Suprapubic skin (tissue), 4 donors: ENCODE data around the gene KRT9. TPM values are rescaled to one million over a fixed set of nuclear protein-coding genes. Genes with fewer than 3 reads are reported as not detected.

Experiments
- DNase-seq, 2 donors: peaks; one replicate each; pipeline ENCODE4 v3.0.0-alpha.2; 2019; ENCODE audit warnings: low spot score in 2 of 2
- H3K27ac ChIP-seq: fragments of 200-600 bp; sonication (generic); one replicate; pipeline ENCODE4 v1.5.1; 2019
- H3K27me3 ChIP-seq: fragments of 200-600 bp; sonication (generic); one replicate; pipeline ENCODE4 v1.5.1; 2019
- H3K36me3 ChIP-seq: fragments of 200-600 bp; sonication (generic); one replicate; pipeline ENCODE4 v1.5.1; 2019
- H3K4me1 ChIP-seq: fragments of 200-600 bp; sonication (generic); one replicate; pipeline ENCODE4 v1.5.1; 2019
- H3K4me3 ChIP-seq: fragments of 200-600 bp; sonication (generic); one replicate; pipeline ENCODE4 v1.5.1; 2019; ENCODE audit warnings: mild to moderate bottlenecking
- H3K9me3 ChIP-seq: fragments of 200-600 bp; sonication (generic); one replicate; pipeline ENCODE4 v1.5.1; 2019
- EP300 ChIP-seq: sonication (generic); formaldehyde crosslinking; IDR thresholded peaks from one replicate; pipeline ENCODE4 v1.6.1; 2017; ENCODE audit warnings: antibody characterized with exemption
- POLR2A ChIP-seq, 2 donors: fragments of 450-650 bp; IDR thresholded peaks; one replicate each; pipeline ENCODE4 v1.6.1; 2017; ENCODE audit warnings: antibody characterized with exemption in 2 of 2, mild to moderate bottlenecking in 2 of 2, moderate library complexity in 2 of 2
- POLR2AphosphoS5 ChIP-seq, 3 donors: sonication (generic); formaldehyde crosslinking; IDR thresholded peaks; one replicate each; pipeline ENCODE4 v1.6.1; 2017; ENCODE audit warnings: antibody characterized with exemption in 3 of 3
- WGBS: methylation state at CpG from one replicate; pipeline ENCODE4 v1.1.5; 2018; 5-methylcytosine and 5-hydroxymethylcytosine counted together
- total RNA-seq, 4 donors: library from RNA; depleted of rRNA; stranded (reverse); fragments of >200 nt; gene quantifications; one replicate each; pipeline ENCODE4 v1.1.0, GENCODE V29; 2016
- TF ChIP-seq, protein P1 (sequence below), 2 donors: fragments of 200-600 bp in 1 of 2; fragments of 450-650 bp in 1 of 2; sonication (generic) in 1 of 2; IDR thresholded peaks; one replicate each; pipeline ENCODE4 v1.5.1; 2016 to 2019; ENCODE audit warnings: antibody characterized with exemption in 2 of 2, mild to moderate bottlenecking in 1 of 2, moderate library complexity in 1 of 2

KRT9 gene
- total RNA-seq, 4 donors from 2014 or later, result 0.68 to 1.6 (median 0.82) TPM

DNA sequence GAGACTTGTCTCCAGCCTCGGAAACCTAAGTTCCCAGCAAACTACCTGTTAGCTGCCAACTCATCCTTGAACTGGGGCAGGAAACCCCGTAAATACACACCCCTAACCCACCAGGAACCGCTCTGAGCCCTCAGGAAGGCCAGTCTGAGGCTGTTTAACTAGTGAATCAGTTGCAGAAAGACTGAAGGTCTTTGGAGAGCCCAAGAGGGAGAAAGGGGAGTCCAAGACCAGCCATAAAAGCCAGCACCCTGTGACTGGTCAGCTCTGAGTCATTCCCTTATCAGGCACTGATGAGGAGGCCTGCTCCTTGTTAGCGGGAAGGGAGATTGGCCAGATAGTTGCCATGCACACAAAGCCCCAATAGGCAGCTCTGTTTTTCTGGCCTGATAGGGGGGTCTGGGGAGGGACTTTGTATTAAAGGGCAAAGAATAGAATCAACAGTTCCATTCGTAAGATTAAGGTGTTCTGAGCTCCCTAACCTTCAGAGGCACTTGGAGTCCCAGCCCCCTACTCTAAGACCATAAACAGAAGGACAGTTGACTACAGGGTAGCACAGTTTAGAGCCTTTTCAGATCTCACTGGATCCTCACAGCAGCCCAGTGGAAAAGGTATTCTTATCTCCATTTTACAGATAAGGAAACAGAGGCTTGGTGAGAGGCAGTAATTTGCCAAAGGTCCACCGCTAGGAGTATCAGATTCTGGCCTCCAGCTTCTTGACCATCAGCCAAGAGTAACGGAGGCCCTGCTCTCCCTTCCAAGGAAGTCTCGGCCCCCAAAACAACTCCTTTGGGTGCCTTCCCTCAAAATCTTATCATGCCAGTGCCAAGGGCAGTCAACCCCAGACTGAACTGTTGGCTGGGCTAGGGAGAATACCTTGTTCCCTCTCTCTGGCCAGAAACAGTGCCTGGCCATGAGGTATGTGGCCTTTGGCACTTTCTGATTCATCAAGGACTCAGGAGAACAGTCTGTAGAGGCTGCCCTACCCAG is 41.5 kb downstream of the KRT9 start:
- peaks cover 16% of the 10 kb centered on the region for H3K4me1 ChIP-seq
- TF ChIP-seq POLR2AphosphoS5 (IDR thresholded peaks at IDR 0.05) (no peak), EP300 (no peak), POLR2A (IDR thresholded peaks at IDR 0.05) (no peak)
- TF ChIP-seq, protein P1, sequence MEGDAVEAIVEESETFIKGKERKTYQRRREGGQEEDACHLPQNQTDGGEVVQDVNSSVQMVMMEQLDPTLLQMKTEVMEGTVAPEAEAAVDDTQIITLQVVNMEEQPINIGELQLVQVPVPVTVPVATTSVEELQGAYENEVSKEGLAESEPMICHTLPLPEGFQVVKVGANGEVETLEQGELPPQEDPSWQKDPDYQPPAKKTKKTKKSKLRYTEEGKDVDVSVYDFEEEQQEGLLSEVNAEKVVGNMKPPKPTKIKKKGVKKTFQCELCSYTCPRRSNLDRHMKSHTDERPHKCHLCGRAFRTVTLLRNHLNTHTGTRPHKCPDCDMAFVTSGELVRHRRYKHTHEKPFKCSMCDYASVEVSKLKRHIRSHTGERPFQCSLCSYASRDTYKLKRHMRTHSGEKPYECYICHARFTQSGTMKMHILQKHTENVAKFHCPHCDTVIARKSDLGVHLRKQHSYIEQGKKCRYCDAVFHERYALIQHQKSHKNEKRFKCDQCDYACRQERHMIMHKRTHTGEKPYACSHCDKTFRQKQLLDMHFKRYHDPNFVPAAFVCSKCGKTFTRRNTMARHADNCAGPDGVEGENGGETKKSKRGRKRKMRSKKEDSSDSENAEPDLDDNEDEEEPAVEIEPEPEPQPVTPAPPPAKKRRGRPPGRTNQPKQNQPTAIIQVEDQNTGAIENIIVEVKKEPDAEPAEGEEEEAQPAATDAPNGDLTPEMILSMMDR (IDR thresholded peaks at IDR 0.05), result no peak
- 69% methylated on average over 6 of the region's 8 CpGs for WGBS
- no peaks in the 10 kb centered on the region for H3K36me3 ChIP-seq
- no peak overlapping the region for H3K27ac ChIP-seq
- H3K4me3 ChIP-seq, result no peak overlapping the region
- H3K9me3 ChIP-seq, result no peaks in the 10 kb centered on the region
- peaks cover 59% of the 10 kb centered on the region for H3K27me3 ChIP-seq
- no peak for DNase-seq

DNA sequence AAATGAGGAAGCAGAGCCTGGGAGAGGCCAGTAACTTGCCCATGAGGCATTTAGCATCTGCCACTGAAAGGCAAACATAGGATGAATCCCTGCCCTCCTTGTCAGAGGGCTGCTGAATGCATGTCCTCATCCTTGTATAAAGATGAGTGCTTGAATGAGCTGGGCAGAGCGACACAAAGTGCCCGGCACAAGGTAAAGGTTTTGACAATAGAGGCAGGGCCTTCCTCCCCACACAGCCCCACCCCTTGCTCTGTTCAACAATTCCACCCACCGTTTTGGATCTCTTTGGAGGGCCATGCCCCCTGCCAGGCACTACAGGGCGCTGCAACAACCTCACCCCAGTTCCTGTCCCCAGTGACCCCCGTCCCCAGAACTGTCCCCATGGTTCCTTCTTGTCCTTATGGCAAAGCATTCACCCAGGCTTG is 42.4 kb downstream of the KRT9 start:
- H3K27ac ChIP-seq, result no peak overlapping the region
- no peak for TF ChIP-seq EP300
- TF ChIP-seq POLR2AphosphoS5 (IDR thresholded peaks at IDR 0.05), result no peak
- TF ChIP-seq, protein P1 (IDR thresholded peaks at IDR 0.05), result no peak
- TF ChIP-seq POLR2A (IDR thresholded peaks at IDR 0.05), result no peak
- H3K36me3 ChIP-seq, result no peaks in the 10 kb centered on the region
- no peak overlapping the region for H3K4me3 ChIP-seq
- no peaks in the 10 kb centered on the region for H3K9me3 ChIP-seq
- H3K27me3 ChIP-seq, result peaks cover 57% of the 10 kb centered on the region
- H3K4me1 ChIP-seq, result peaks cover 16% of the 10 kb centered on the region
- 67% methylated on average over 5 of the region's 5 CpGs for WGBS
- no peak for DNase-seq

DNA sequence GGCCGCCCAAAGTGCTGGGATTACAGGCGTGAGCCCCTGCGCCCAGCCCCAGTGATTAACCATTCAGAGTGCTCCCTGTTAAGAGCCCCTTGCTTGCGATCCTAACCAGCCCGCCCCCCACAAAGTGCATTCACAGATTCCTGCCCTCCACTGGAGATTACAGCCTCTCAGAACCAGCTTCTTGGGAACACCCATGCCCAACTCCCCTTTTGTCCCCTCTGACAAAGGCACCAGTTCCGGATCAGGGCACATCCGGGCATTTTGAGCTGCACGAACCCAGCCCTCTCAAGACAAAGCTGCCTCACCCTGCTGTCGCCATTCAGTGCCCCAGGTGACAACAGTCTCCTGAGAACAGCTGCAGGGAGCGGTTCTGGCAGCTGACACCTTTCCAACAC is 42.9 kb downstream of the KRT9 start:
- peaks cover 57% of the 10 kb centered on the region for H3K27me3 ChIP-seq
- H3K36me3 ChIP-seq, result no peaks in the 10 kb centered on the region
- peaks cover 16% of the 10 kb centered on the region for H3K4me1 ChIP-seq
- WGBS, result 57% methylated on average over 10 of the region's 10 CpGs
- H3K27ac ChIP-seq, result peak overlapping the region; percentile 47
- TF ChIP-seq POLR2AphosphoS5 (IDR thresholded peaks at IDR 0.05) (no peak), EP300 (no peak), POLR2A (IDR thresholded peaks at IDR 0.05) (no peak)
- TF ChIP-seq, protein P1 (IDR thresholded peaks at IDR 0.05), result no peak
- H3K4me3 ChIP-seq, result peak overlapping the region; percentile 45
- DNase-seq, result no peak
- H3K9me3 ChIP-seq, result no peaks in the 10 kb centered on the region

DNA sequence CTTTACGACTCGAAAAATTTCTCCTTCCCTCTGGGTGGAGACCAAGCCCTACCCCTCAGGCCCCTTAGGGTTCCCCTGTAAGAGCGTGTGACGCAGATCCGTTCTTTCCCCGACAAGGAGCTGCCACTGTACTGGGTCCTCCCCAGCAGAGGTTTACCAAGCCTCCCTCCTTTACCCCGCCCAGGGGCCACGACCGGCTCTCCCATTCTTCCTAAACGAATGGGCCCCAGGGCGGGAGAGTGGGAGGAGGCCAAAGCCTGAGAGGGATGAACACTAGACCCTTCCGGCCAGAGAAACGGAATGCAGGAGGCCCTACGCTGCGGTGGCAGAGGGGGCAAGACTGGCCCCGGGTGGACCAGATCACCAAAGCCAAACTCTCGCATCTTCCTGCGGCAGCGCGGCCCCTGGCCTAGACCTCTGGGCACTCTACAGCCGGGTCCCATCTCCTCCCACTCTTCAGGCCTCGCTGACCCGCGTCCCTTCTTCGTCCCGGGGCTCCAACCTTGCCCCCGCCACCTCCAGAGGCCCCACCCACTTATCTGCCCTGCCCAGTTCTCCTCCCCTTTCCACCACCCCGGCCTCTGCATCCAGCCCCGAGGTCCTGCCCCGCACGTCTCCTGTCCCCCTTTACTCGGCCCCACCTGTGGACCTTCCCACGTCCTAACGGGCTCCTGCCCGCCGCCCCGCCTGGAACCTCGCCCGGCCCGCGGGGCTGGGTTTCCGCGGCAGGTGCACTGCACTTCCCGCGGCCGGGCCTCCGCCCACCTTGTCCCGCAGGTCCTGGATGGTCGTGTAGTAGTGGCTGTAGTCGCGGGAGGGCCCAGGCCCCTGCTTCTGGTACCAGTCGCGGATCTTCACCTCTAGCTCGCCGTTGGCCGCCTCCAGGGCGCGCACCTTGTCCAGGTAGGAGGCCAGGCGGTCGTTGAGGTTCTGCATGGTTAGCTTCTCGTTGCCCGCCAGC is 44.5 kb downstream of the KRT9 start:
- Histone ChIP-seq H3K27ac (peak overlapping the region; percentile 47), H3K9me3 (no peaks in the 10 kb centered on the region), H3K4me3 (peak overlapping the region; percentile 45), H3K4me1 (peaks cover 17% of the 10 kb centered on the region), H3K27me3 (peaks cover 62% of the 10 kb centered on the region), H3K36me3 (no peaks in the 10 kb centered on the region)
- TF ChIP-seq POLR2AphosphoS5 (IDR thresholded peaks at IDR 0.05) (no peak), POLR2A (IDR thresholded peaks at IDR 0.05) (no peak), EP300 (no peak)
- TF ChIP-seq, protein P1 (IDR thresholded peaks at IDR 0.05), result no peak
- 5% methylated on average over 59 of the region's 62 CpGs for WGBS
- no peak for DNase-seq
